IPS-NIHi7 (cell line): ENCODE measurements around the gene NOD1.

Source experiments
- DNase-seq: peaks from one replicate; pipeline ENCODE4 v3.0.0; 2012; ENCODE audit warnings: mixed read lengths; ENCODE audit errors: extremely low spot score

Gene NOD1

GRCh38 chr7:30450240-30450982 is 28.2 kb downstream of the NOD1 start:
- DNase-seq: no peak

- no peak for DNase-seq
Measured at GRCh38 chr7:30448461-30449189, 30.0 kb downstream of the NOD1 start.

GRCh38 chr7:30447466-30447865 is 31.1 kb downstream of the NOD1 start:
- no peak for DNase-seq

GRCh38 chr7:30446266-30446665 is 32.3 kb downstream of the NOD1 start:
- no peak for DNase-seq

- DNase-seq: no peak
Measured at GRCh38 chr7:30445770-30446169, 32.8 kb downstream of the NOD1 start.

GRCh38 chr7:30437823-30438574 is 40.6 kb downstream of the NOD1 start:
- no peak for DNase-seq

GRCh38 chr7:30436518-30436917 is 42.1 kb downstream of the NOD1 start:
- DNase-seq: no peak

- DNase-seq: no peak
Measured at GRCh38 chr7:30436046-30436445, 42.5 kb downstream of the NOD1 start.

GRCh38 chr7:30434140-30434799 is 44.3 kb downstream of the NOD1 start:
- DNase-seq: no peak

- no peak for DNase-seq
Measured at GRCh38 chr7:30433506-30433905, 45.1 kb downstream of the NOD1 start.

- peak; percentile 56 for DNase-seq
Measured at GRCh38 chr7:30433082-30433481, 45.5 kb downstream of the NOD1 start.

GRCh38 chr7:30430777-30431176 is 47.8 kb downstream of the NOD1 start:
- DNase-seq: no peak

- DNase-seq: no peak
Measured at GRCh38 chr7:30430276-30430675, 48.3 kb downstream of the NOD1 start.

- no peak for DNase-seq
Measured at GRCh38 chr7:30429156-30429530, 49.4 kb downstream of the NOD1 start.

GRCh38 chr7:30428246-30429155 is 50.1 kb downstream of the NOD1 start:
- DNase-seq: no peak

GRCh38 chr7:30427296-30428070 is 51.1 kb downstream of the NOD1 start:
- no peak for DNase-seq

GRCh38 chr7:30424506-30424905 is 54.1 kb downstream of the NOD1 start:
- DNase-seq: no peak

GRCh38 chr7:30423788-30424505 is 54.6 kb downstream of the NOD1 start:
- DNase-seq: no peak

GRCh38 chr7:30422922-30423321 is 55.7 kb downstream of the NOD1 start:
- DNase-seq: no peak
